Loucy (cell line): Measurements from ENCODE around the gene ZNF629.

Source experiments
- EZH2phosphoT487 ChIP-seq: fragments of 200-600 bp; IDR thresholded peaks from 2 replicates; pipeline ENCODE4 v1.6.1; 2018; ENCODE audit warnings: antibody characterized with exemption, mild to moderate bottlenecking, moderate library complexity, borderline replicate concordance
- TF ChIP-seq, protein P1 (sequence below): fragments of 200-600 bp; sonication (generic); conservative IDR thresholded peaks from 2 replicates; pipeline ENCODE4 v1.5.1; 2014; ENCODE audit warnings: mild to moderate bottlenecking, antibody characterized with exemption, low read length

DNA sequence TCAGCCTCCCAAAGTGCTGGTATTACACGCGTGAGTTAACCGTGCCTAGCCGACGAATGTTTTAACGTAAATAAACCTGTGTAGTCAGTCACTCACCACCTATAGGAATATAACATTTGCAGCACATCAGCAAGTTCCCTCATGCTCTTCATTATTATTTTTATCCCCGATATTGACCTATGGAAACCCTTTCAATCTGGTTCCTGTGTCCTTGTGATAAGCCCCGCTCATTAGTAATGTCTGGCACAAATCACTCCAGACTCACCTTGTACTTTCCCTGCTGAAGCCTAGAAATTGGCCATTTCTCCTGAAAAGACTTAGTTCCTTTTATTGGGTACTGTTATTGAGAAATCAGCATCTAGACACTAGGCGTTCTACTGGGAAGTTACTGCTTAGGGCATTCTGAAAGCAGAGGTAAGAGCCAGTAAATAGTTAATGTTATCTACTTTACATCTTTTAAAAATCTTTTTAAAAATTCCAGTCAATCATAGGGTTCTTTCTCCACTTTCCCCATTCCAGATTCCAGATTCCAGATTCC lies 40.3 kb downstream of the ZNF629 start:
- TF ChIP-seq, protein P1, sequence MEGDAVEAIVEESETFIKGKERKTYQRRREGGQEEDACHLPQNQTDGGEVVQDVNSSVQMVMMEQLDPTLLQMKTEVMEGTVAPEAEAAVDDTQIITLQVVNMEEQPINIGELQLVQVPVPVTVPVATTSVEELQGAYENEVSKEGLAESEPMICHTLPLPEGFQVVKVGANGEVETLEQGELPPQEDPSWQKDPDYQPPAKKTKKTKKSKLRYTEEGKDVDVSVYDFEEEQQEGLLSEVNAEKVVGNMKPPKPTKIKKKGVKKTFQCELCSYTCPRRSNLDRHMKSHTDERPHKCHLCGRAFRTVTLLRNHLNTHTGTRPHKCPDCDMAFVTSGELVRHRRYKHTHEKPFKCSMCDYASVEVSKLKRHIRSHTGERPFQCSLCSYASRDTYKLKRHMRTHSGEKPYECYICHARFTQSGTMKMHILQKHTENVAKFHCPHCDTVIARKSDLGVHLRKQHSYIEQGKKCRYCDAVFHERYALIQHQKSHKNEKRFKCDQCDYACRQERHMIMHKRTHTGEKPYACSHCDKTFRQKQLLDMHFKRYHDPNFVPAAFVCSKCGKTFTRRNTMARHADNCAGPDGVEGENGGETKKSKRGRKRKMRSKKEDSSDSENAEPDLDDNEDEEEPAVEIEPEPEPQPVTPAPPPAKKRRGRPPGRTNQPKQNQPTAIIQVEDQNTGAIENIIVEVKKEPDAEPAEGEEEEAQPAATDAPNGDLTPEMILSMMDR, result no peak
- TF ChIP-seq EZH2phosphoT487, result no peak
